A549 (cell line): Measurements from ENCODE around the gene N4BP2L2.

Experiments
- EP300 ChIP-seq, 2 experiments: fragments of >200 bp; sonication (Bioruptor Twin); formaldehyde crosslinking; IDR thresholded peaks; 2 replicates in 1 of 2; 3 replicates in 1 of 2; pipeline ENCODE4 v1.6.1; 2016 to 2017
- RNF2 ChIP-seq: fragments of 200-600 bp; sonication (generic); IDR thresholded peaks from 2 replicates; pipeline ENCODE4 v1.6.1; 2016; ENCODE audit warnings: low read depth, mild to moderate bottlenecking, antibody characterized with exemption, moderate library complexity, borderline replicate concordance
- TF ChIP-seq, protein P1 (sequence below): fragments of >200 bp; sonication (Bioruptor Twin); formaldehyde crosslinking; IDR thresholded peaks from 2 replicates; pipeline ENCODE4 v1.6.1; 2016
- TF ChIP-seq, protein P2 (sequence below): fragments of >200 bp; sonication (Bioruptor Twin); formaldehyde crosslinking; IDR thresholded peaks from 3 replicates; pipeline ENCODE4 v1.5.1; 2016

GRCh38 chr13:32535748-32536147 is 2.8 kb downstream of the N4BP2L2 start:
- TF ChIP-seq EP300 (IDR thresholded peaks at IDR 0.05) (no peak), RNF2 (no peak)
- TF ChIP-seq, protein P1, sequence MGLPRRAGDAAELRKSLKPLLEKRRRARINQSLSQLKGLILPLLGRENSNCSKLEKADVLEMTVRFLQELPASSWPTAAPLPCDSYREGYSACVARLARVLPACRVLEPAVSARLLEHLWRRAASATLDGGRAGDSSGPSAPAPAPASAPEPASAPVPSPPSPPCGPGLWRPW: no peak
- TF ChIP-seq, protein P2, sequence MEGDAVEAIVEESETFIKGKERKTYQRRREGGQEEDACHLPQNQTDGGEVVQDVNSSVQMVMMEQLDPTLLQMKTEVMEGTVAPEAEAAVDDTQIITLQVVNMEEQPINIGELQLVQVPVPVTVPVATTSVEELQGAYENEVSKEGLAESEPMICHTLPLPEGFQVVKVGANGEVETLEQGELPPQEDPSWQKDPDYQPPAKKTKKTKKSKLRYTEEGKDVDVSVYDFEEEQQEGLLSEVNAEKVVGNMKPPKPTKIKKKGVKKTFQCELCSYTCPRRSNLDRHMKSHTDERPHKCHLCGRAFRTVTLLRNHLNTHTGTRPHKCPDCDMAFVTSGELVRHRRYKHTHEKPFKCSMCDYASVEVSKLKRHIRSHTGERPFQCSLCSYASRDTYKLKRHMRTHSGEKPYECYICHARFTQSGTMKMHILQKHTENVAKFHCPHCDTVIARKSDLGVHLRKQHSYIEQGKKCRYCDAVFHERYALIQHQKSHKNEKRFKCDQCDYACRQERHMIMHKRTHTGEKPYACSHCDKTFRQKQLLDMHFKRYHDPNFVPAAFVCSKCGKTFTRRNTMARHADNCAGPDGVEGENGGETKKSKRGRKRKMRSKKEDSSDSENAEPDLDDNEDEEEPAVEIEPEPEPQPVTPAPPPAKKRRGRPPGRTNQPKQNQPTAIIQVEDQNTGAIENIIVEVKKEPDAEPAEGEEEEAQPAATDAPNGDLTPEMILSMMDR: no peak
